ENCODE results near the gene LYG2. TPM values are rescaled to one million over a fixed set of nuclear protein-coding genes. Genes with fewer than 3 reads are reported as not detected.

Gene LYG2
- total and polyA plus RNA-seq, 2 donors (not counting 3 experiments of a cell fraction or from before 2014, with no cell fraction given) = not detected

DNA sequence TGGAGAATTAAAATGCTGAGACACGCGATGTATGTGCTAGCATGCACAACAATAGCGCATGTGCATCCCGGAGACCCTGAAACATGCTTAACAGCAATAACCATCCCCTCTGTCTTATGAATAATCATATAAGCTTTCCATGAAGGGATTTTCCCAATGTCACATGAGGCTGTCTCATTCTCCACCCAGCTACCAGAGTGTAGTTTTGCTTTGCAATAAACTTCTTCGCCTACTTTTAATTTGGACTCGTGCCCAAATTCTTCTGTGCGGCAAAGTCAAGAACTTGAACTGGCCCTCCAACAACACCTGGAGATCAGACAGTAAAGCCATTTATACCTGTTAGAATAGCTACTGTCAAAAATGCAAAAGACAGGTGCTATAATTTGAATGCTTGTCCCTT, 30.1 kb upstream of the LYG2 start:
- no peaks in the 10 kb centered on the region for H3K4me1 ChIP-seq (ENCODE audit: control insufficient read depth, extremely low read depth, insufficient read depth, low read length)
- no peaks in the 10 kb centered on the region for H3K9me3 ChIP-seq (replicated peaks; ENCODE audit: control insufficient read depth, insufficient read depth, low read length)
- H2AFZ ChIP-seq (ENCODE audit: low read depth, low read length) = no peak overlapping the region
- no peak for TF ChIP-seq JUN (IDR thresholded peaks at IDR 0.05; ENCODE audit: borderline replicate concordance, insufficient read depth, insufficient read length, low read depth)
- TF ChIP-seq, protein P1, sequence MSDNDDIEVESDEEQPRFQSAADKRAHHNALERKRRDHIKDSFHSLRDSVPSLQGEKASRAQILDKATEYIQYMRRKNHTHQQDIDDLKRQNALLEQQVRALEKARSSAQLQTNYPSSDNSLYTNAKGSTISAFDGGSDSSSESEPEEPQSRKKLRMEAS (IDR thresholded peaks at IDR 0.05; ENCODE audit: insufficient read depth, insufficient read length) = no peak
- TF ChIP-seq GATA2 (IDR thresholded peaks at IDR 0.05; ENCODE audit: insufficient read depth, insufficient read length, low read depth, low read length) = no peak
- no peak for TF ChIP-seq POLR2AphosphoS5 (IDR thresholded peaks at IDR 0.05; ENCODE audit: insufficient read depth, low read depth, low read length)
- TF ChIP-seq POLR2A (IDR thresholded peaks at IDR 0.05; ENCODE audit: low read depth, low read length) = no peak
- TF ChIP-seq, protein P2, sequence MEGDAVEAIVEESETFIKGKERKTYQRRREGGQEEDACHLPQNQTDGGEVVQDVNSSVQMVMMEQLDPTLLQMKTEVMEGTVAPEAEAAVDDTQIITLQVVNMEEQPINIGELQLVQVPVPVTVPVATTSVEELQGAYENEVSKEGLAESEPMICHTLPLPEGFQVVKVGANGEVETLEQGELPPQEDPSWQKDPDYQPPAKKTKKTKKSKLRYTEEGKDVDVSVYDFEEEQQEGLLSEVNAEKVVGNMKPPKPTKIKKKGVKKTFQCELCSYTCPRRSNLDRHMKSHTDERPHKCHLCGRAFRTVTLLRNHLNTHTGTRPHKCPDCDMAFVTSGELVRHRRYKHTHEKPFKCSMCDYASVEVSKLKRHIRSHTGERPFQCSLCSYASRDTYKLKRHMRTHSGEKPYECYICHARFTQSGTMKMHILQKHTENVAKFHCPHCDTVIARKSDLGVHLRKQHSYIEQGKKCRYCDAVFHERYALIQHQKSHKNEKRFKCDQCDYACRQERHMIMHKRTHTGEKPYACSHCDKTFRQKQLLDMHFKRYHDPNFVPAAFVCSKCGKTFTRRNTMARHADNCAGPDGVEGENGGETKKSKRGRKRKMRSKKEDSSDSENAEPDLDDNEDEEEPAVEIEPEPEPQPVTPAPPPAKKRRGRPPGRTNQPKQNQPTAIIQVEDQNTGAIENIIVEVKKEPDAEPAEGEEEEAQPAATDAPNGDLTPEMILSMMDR (IDR thresholded peaks at IDR 0.05; ENCODE audit: extremely low read depth in 1 of 2, insufficient read depth in 1 of 2, low read depth in 1 of 2, low read length in 2 of 2) = no peak
- TF ChIP-seq MYC (IDR thresholded peaks at IDR 0.05; ENCODE audit: low read depth, low read length) = no peak
- TF ChIP-seq EZH2 (IDR thresholded peaks at IDR 0.05; ENCODE audit: borderline replicate concordance, low read depth, low read length, severe bottlenecking) = no peak
- no peak for TF ChIP-seq FOS (IDR thresholded peaks at IDR 0.05; ENCODE audit: borderline replicate concordance, insufficient read depth, low read length)
- no peaks in the 10 kb centered on the region for H4K20me1 ChIP-seq (replicated peaks; ENCODE audit: control insufficient read depth, extremely low read depth, insufficient read depth, low read length)
- ChIA-PET CTCF (no interaction called here), POLR2A (no interaction called here)
- H3K36me3 ChIP-seq (ENCODE audit: control insufficient read depth in 2 of 2, extremely low read depth in 1 of 2, insufficient read depth in 2 of 2, low read length in 2 of 2) = no peaks in the 10 kb centered on the region
- H3K27ac ChIP-seq (ENCODE audit: insufficient read depth, low read depth, low read length) = no peak overlapping the region
- no peak overlapping the region for H3K9ac ChIP-seq (replicated peaks; ENCODE audit: extremely low read depth, insufficient read depth, low read length)
- intact Hi-C loops (cut with micrococcal nuclease) = no loop called here
- H3K27me3 ChIP-seq (ENCODE audit: control insufficient read depth in 2 of 2, insufficient read depth in 2 of 2, low read length in 2 of 2) = no peaks in the 10 kb centered on the region
- H3K4me2 ChIP-seq (ENCODE audit: insufficient read depth, low read length) = no peak overlapping the region
- no peaks in the 10 kb centered on the region for H3K79me2 ChIP-seq (ENCODE audit: control insufficient read depth, insufficient read depth, low read length)
- FAIRE-seq = no peak
- no TSS peak for BruUV-seq (replicated peaks)
- H3K9me1 ChIP-seq (replicated peaks; ENCODE audit: control insufficient read depth, extremely low read depth, insufficient read depth, low read length) = no peaks in the 10 kb centered on the region
- H3K4me3 ChIP-seq (replicated peaks in 1 of 3; ENCODE audit: insufficient read depth in 1 of 3, low read depth in 1 of 3, low read length in 3 of 3) = no peak overlapping the region
- dilution Hi-C loops (cut with MboI; ENCODE audit: extremely low pct_ligation_motif_present, low sequenced_read_pairs) = no loop called here
- DNase-seq (ENCODE audit: low read depth, low spot score) = no peak

All from endothelial cell of umbilical vein (primary cell).